Amygdala (tissue), 56 donors: Measurements from ENCODE around the gene GOLIM4.
"Not testable (repeated sequence)": the region's sequence is repeated elsewhere in the genome, so short reads cannot be mapped to it uniquely, and the experiment has no call there.

ENCODE experiments used
- DNase-seq, 56 donors: peaks; one replicate each; lab custom pipeline; 2025; lab: John Stamatoyannopoulos, UW

Gene GOLIM4, protein sequence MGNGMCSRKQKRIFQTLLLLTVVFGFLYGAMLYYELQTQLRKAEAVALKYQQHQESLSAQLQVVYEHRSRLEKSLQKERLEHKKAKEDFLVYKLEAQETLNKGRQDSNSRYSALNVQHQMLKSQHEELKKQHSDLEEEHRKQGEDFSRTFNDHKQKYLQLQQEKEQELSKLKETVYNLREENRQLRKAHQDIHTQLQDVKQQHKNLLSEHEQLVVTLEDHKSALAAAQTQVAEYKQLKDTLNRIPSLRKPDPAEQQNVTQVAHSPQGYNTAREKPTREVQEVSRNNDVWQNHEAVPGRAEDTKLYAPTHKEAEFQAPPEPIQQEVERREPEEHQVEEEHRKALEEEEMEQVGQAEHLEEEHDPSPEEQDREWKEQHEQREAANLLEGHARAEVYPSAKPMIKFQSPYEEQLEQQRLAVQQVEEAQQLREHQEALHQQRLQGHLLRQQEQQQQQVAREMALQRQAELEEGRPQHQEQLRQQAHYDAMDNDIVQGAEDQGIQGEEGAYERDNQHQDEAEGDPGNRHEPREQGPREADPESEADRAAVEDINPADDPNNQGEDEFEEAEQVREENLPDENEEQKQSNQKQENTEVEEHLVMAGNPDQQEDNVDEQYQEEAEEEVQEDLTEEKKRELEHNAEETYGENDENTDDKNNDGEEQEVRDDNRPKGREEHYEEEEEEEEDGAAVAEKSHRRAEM

GRCh38 chr3:168095611-168096209 lies at the start of gene GOLIM4:
GOLIM4 (minus strand) TSS chr3:168095924; CDS start chr3:168095285, 639 bp downstream.
- peak; percentile 53 to 97 (median 93) for DNase-seq

- DNase-seq = no peak
Observed at GRCh38 chr3:168141405-168141998, 45.8 kb upstream of the GOLIM4 start.

GRCh38 chr3:168139947-168140346 lies 44.2 kb upstream of the GOLIM4 start:
- DNase-seq = no peak

DNA sequence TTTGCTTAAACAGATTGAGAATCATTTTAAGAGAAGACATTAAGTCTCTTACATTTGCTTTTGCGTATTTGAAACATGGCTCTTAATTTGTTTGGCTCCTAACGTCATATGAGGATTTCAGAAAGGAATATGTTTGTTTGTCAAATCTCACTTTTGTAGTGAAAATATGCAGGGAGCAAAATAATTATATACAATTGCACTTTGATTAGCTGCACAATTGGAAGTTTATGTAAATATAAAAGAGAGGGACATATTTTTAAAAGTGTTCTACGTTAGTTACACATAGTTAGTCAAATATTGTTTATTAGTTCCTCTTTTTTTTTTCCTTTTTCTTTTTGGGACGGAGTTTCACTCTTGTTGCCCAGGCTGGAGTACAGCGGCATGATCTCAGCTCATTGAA lies 42.7 kb upstream of the GOLIM4 start:
- DNase-seq = no peak

DNA sequence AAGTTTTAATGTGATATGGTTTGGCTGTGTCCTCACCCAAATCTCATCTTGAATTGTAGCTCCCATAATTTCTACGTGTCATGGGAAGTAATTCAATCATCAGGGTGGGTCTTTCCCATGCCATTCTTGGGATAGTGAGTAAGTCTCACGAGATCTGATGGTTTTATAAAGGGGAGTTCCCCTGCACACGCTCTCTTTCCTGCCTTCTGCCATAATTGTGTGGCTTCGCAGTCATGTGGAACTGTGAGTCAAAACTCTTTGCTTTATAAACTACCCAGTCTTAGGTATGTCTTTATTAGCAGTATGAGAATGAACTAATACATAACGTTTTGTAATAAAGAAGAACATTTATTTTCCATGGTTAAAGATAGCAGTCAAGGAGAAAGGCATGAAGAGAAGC lies 39.2 kb upstream of the GOLIM4 start:
- DNase-seq = no peak

GRCh38 chr3:168130250-168130649 lies 34.5 kb upstream of the GOLIM4 start:
- not testable (repeated sequence) for DNase-seq

- not testable (repeated sequence) for DNase-seq
Observed at GRCh38 chr3:168128463-168128862, 32.7 kb upstream of the GOLIM4 start.

GRCh38 chr3:168127466-168127865 lies 31.7 kb upstream of the GOLIM4 start:
- no peak for DNase-seq

GRCh38 chr3:168124791-168125190 lies 29.1 kb upstream of the GOLIM4 start:
- no peak for DNase-seq

DNA sequence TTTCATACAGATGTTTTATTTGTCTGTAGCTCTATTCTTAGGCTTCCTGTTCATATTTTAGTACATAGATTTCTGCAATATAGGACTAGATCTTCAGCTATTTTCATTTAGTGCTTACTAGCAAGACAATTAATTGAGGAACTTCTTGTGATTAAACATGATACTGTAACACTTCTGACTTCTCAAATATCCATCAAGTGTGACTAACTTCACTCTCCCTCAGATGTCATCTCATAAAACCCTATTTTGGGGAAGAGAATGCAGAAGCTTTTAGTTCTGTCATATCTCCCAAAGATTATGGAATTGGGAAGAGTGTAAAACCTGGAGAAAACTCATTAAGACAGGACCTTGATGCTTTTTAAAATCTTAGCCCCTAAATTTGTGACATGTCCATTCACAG lies 28.6 kb upstream of the GOLIM4 start:
- DNase-seq = no peak

DNA sequence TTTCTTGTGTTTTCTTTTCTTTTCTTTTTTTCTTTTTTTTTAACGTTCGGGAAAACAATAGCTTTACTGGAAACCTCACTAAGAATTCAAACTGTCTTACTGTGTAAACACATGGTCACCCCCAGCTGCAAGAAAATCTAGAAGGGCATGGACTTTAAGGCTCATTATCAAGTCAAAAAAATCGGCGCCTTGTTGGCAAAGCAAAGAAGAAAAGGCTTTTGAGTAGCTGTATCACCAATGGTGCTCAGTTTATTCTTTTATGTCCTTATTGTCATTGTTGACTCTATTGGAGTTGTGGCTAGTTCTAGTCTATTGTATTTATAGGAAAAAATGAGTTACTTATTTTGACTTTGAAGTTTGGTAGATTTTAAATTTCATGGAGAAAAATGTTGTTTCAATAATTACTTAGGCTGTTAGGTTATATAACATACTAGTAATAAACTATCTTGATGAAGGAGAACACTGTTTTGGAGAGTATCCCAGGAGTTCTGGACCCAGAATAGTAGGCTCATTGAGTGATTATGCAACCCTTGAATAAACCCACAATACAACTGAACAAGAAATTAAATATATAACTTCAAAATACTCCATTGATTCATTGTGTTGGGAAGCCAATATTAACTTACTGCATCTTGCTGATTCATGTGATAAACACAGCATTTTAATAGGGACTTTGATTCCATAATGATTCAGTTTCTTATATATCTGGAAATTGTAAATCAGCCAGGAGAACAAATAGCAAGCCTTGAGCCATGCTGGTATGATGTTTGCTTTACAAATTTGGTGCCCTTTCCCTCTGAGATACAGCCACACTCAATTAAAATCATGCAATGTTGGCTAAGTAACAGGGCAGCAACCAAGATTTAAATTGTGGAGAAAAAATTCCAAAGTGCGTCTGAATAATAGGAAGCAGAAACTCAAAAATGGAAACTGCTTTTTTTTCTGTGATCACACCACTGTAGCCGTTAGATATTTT lies 27.8 kb upstream of the GOLIM4 start:
- DNase-seq = peak in 8 of 56 donors; percentile 0 to 29 (median 4)

- DNase-seq = peak in 3 of 56 donors; percentile 0 to 13 (median 3)
Observed at GRCh38 chr3:168121184-168122017, 25.7 kb upstream of the GOLIM4 start.

GRCh38 chr3:168117853-168118313 lies 22.2 kb upstream of the GOLIM4 start:
- no peak for DNase-seq

- no peak for DNase-seq
Observed at GRCh38 chr3:168117059-168117458, 21.3 kb upstream of the GOLIM4 start.

DNA sequence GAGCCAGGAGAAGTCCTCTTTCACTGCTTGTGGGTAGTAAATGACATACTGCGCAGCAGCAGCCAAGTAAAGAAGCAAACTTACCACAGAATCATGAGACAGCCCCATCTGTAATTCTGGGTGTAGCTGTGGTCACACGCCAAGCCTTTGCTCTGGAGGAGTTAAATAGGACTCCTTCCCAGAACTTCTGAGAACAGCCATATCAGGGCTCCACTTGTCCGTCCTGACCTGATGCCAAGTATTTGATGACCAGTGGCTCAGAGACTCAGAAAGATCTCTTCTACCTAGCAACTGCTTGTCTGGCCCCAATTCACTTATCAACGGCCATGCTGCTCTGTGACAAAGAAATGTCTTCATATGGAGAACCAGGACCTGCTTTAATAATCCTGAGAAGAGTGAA lies 20.6 kb upstream of the GOLIM4 start:
- DNase-seq = peak in 1 of 56 donors; percentile 12

DNA sequence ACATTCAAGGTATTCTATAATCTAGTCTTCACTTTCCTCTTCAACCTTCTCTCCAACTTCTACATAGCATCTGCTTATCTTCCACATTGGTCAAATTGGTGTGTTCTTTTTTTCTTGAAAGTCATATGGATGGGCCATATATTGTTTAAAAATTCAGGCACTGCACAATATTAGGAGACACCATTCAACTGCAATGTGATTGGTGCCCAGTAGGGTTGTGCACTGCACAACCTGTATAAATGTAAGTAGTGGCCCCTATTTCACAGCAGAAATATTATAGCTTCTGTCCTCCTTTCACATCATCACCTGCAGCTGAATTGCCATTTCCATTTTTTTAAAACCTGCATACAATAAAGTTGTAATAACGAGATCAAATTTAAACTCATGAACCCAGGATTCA lies 18.1 kb upstream of the GOLIM4 start:
- DNase-seq = no peak

- no peak for DNase-seq
Observed at GRCh38 chr3:168112894-168113293, 17.2 kb upstream of the GOLIM4 start.

- DNase-seq = no peak
Observed at GRCh38 chr3:168104361-168104760, 8.6 kb upstream of the GOLIM4 start.
